GM19043 (cell line): ENCODE results near the gene CADPS.
"Not testable (repeated sequence)": the region's sequence is repeated elsewhere in the genome, so short reads cannot be mapped to it uniquely, and the experiment has no call there.

Experiments
- ATAC-seq: cut with Tn5 transposase; IDR thresholded peaks from one replicate; pipeline ENCODE4 v1.9.1; 2021; ENCODE audit warnings: low read depth; ENCODE audit not compliant: unreplicated experiment

CADPS gene

DNA sequence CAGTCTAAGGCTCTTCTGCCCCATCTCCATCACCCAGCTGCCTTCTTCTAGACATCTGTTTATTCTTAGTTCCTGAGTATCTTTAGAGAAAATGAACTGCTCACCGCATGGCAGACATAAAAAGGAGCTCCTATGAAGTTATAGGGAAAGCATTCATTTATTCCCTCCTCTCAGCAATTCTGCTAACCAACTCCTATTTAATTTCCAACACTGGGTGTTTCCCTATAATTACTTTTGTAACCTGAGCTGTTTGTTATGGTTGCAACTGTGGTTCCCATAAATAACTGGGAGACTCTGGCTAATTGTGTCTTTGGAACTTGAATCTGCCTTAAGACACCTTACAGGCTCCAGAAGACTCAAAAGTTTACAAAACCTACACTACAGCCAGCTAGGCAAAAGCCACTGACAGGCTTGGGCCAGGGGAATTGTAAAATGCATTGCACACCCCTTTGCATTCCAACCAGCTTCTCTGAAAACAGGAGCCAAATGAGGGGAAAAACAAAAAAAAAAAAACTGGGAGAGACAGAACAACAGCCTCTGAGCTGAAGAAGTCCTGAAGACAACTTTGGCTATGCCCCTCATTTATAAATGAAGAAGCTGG is 270.4 kb downstream of the CADPS start:
- ATAC-seq = no peak

- no peak for ATAC-seq
Observed at GRCh38 chr3:62604298-62604697, 270.9 kb downstream of the CADPS start.

DNA sequence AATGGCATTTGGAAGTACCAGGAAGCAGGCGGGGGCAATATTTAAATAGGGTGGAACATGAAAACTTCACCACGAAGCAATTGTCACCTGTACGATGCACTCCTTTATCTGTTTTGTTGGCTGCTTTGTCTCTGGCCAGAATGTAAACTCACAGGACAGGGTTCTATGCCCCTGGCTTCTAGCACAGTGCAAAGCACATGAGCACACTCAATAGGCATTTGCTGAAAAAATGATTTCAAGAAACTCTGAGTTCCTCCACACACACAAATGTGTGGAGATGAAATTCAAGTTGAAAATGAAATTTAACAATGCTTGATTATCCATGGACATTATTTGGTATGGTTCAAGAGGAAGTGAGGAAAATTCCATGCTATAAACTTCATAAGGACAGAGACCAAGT is 272.2 kb downstream of the CADPS start:
- no peak for ATAC-seq

DNA sequence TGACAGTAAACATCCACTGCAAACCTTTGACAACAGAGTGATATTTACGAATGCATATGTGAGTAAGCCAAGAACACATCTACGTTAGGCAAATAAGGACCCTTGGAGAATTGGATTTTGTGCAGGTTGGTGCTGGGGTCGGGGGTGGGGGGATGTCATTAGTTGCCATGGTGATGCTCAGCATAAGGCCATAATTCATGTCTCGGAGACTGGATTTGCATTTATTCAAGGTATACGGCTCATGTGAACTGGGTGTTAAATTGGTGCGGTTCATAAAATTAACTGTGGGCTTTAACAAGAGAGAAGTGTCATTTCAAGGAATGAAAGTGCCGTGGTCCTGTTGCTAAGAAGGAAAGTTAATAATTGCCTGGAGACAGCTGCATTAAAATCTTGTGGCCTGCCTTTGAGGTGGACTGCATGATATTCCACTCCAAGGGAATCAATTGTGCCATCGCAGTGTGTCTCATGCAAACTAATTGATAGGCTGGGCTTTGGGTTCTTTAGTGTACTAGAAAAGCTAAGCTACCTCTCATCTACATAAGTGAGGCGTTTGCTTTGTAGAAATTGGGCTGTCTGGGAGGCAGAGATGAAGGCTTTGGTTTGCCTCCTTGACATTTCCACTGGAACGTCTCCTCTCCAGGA is 273.0 kb downstream of the CADPS start:
- ATAC-seq = no peak

- ATAC-seq = no peak
Observed at GRCh38 chr3:62601238-62602070, 273.8 kb downstream of the CADPS start.

GRCh38 chr3:62600033-62600432 is 275.2 kb downstream of the CADPS start:
- ATAC-seq = no peak

DNA sequence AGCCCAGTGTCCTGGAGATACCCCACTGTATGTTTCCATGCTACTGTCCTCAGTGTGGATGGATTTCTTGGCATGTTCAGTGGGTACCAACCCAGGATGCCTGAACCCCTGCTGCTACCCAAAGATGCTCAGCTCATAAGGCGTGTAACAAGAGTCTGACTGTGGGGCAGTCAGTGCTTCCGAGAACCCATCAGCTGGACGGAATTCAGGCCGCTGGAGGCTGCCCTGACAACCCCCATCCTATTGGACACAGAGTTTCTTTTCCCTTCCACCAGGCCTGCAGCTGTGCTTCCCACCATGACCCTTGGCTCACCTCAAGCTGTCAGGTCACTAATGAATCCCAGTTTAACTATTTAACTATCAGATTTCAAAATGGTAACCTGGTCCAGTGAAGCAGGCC is 277.7 kb downstream of the CADPS start:
- no peak for ATAC-seq

DNA sequence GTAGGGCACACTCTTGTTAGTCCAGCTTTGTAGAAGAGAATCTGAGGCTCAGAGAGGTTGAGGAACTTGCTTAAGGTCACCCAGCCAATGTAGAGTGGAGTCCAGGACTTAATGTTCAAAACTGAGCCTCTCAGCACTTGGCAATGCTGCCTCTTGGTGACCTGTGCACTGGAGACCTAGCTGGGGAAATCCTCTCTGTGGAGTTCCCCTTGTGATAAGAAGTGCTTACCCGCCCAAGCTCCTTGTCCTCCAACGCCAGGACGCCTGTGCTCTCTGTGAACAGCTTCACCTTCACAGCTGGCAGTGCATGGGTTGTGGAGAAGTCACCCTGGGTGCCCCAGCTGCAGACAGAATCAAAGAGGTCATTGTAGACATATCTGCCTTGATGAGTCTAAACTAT is 282.8 kb downstream of the CADPS start:
- no peak for ATAC-seq

DNA sequence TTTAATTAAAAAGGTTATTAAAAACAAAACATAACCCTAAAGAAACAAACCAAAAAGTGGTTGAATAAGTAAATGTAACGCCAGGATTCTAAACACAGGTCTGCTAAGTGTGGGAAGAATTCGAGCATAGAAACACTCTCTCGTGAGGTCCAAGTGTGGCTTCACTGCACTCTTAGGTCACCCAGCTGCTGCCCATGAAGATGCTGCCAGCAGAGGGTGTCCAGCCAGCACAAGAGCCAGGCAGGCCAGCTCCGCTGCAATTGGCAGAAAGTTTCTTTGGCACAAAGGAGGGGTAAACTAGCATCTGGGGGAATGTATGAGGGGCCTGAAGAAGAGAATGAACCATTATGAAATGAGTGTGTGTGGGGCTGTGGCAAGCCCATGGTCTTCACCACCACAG is 286.1 kb downstream of the CADPS start:
- ATAC-seq = no peak

DNA sequence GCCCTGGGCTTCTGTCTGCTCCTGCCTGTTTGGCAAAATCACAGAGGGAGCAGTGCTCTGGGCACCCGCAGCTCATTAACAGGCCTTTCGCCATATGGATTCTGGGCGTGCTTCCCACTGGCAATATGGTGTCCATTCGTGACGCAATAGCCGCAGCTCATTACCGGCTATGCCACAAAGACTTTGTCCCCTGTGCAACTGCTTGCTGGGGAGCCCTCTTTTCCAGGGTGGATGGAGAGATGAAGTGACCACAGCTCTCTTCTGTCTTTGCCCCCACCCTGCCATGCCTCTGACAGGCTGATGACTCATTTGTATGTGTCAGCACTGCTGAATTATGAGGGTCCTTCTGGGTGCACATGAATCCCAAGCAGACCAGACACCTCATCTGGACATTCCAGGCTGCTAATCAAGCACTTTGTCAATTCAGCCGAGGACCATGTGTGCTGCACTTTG is 287.6 kb downstream of the CADPS start:
- no peak for ATAC-seq

GRCh38 chr3:62587169-62587568 is 288.0 kb downstream of the CADPS start:
- ATAC-seq = no peak

DNA sequence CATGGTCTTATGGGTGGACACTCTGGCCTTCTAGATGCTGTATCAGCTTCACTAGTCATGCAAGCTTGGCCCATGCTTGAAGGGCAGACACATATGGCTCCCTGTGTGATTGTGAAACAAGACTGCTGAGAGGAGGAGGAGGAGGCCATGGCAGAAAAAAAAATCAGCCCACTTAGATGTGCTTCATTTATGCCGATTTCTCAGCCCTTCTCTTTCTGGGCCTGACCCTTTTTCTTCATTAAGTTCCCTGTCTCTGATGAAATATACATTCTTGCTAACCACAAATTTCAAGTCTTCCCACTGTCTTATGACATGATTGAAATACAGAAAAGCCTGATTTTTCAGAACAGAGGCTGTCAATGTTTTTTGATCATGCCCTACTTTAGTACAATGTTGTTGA is 288.9 kb downstream of the CADPS start:
- ATAC-seq = no peak

DNA sequence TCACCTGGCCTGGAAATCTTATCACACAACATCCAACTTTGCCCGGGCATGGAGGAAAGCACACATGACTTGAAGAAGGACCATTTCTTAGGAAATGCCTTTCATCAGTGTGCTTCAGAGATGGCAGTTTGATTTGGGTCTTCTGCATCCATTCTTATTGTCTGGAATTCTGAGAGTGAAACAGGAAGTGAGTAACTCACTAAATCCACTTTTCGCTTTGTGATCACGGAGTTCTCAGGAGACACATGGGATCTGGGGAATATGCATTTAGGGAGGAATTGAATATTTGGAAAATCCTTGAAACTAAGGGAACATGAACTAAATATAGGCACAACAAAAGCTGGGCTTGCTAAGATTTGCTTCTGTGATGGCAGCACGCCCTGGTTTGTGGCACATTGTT is 289.4 kb downstream of the CADPS start:
- no peak for ATAC-seq

DNA sequence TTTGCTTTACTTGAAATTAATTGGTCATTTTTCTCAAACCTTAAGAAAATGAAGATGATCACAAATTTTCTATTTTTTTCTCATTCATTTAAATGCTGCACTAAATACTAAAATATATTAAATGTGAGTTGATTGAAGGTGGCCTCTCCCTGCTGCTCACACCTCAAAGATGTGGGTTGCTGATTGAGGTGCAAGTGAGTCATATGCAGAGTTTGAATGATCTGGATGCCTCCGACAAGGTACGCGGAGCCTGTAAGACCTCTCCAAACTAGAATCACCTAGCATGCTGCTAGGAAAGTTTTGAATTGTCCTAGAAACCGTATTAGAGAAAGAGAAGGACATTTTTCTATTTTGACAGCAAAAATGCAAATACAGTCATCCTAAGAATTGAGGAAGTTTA is 290.6 kb downstream of the CADPS start:
- ATAC-seq = no peak

DNA sequence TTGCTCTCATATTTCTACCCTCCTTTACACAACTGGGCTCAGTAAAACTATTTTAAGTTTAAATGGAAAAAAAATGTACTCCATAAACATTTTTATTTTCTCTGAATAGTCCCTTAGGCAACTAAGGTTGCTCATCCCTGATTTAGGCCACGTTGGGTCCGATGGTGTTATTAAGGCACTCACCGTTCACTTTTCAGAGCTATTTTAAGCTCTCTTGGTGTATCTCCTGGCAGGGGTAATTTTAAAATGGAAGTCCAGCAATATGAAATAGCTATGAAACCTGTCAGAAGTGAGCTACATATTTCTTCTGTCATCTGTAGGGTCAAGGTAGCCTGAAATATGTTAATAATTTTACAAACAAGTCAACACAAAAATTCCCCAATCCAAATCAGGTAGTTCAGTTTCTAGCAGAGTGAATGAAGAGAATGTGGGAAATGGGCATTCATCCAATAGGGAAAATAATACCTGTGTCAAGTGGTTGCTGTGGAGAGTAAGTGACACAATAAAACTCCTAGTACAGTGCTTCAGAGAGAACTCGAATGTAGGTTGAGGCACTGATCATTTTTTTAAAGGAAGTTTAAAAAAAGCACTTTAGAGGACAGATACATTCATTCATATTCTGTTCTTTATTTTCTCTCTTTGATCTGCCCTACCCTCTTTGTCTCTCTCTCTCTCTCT is 292.6 kb downstream of the CADPS start:
- ATAC-seq = no peak

DNA sequence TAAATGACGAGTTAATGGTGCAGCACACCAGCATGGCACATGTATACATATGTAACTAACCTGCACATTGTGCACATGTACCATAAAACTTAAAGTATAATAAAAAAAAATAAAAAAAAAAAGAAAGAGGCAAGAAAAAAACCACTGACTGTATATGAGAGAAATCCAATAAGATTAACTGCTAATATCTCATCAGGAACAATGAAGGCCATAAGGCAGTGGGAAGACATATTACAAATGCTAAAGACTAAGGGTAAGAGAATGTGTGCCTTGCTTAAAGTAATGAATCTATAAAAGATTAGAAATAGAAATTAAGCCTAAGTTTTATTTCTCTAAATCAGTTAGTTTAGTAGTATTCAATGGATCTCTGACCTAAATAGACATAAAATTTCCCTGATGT is 294.7 kb downstream of the CADPS start:
- ATAC-seq = not testable (repeated sequence)

DNA sequence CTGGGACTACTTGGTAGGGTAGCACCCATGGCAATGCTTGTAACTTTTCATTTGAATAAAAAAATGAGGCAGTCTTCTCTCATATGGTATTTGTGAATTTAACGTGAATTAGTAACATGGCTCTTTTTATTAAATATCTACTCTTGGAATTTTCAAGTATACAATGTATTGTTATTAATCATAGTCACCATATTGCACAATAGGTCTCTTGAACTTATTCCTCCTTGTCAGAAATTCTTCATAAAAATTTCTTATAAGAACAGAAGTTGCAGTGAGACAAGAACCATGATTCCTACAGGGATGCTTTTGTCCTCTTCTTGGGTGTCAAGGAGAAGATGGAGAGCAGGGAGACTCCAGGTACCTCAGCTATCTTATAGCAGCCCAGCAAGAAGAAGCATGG is 298.1 kb downstream of the CADPS start:
- no peak for ATAC-seq

- ATAC-seq = no peak
Observed at GRCh38 chr3:62574266-62574898, 300.8 kb downstream of the CADPS start.

DNA sequence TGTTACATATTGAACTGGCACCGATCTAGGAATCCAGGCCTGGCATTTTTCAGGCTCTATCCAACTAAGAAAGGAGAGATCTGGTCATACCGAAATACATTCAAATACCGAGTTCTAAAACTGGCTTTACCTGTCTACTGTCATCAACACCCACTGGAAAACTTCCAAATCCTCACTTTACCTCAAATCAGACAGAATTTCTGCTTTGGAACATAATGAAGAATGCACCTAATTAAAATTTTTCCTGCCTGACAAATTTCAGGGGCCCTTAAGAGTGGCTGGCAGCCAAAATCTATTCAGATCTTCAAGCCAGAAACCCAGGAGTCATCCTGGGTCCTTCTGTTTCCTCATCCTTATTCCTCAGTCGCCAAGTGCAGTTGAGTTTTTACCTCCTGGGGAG is 303.3 kb downstream of the CADPS start:
- ATAC-seq = no peak

DNA sequence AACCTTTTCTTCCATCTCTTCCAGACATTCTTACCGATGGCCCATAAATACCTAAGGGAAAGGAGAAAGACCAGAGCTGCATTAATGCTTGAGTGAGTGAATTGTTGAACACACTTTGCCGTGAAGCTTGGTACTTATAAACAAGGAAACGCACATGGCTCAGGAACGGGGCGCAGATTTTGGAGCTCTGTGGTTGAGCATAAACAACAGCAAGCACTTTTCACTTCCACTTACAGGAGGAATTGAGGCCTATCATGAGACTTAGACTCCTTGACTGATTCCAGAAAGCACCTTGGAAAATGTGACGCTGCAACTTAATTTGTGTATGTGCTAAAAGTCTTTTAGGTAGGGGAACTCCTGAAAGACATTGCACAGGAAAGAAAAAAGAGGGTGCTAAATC is 304.3 kb downstream of the CADPS start:
- ATAC-seq = no peak

DNA sequence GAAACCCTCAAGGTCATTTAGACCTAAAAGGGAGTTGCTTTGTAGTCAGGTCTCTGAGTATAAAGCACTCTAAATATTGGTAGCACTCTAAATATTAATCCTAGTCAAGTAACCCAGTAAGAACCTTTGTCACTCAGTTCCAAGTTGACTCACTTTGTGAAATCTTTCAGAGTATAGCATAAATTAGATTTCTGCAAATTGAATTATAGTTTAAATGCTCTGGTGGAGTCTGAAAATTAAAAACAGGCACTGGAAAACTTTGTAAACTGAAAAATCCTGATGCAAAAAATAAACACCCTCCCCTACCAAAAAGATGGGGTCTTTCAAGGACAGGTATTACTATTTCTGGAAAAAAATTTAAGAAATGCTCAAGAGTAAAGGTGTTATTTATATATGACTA is 305.6 kb downstream of the CADPS start:
- ATAC-seq = no peak
